K562 (cell line): ENCODE results near the gene NEK2. TPM values are rescaled to one million over a fixed set of nuclear protein-coding genes. Genes with fewer than 3 reads are reported as not detected.
A peak's percentile ranks its signal among the peaks of the same experiment; 100 is the strongest.

ENCODE experiments used
- CBX1 ChIP-seq: sonication (generic); IDR thresholded peaks from 2 replicates; pipeline ENCODE4 v1.6.1; 2016; ENCODE audit warnings: antibody characterized with exemption, low read depth, mild to moderate bottlenecking
- GTF2A2 ChIP-seq: IDR thresholded peaks from 2 replicates; pipeline ENCODE4 v1.6.1; 2016; ENCODE audit warnings: mild to moderate bottlenecking, missing genetic modification characterization, missing compliant biosample characterization
- HDAC1 ChIP-seq, 2 experiments: fragments of 450-650 bp; IDR thresholded peaks; 2 replicates each; pipeline ENCODE4 v1.6.1; 2016 to 2017; ENCODE audit warnings: inconsistent platforms in 1 of 2, mild to moderate bottlenecking in 1 of 2, moderate library complexity in 1 of 2
- HIVEP1 ChIP-seq: fragments of 250-450 bp; sonication (Bioruptor Pico); IDR thresholded peaks from 2 replicates; pipeline ENCODE4 v1.4.0; 2020; ENCODE audit warnings: mild to moderate bottlenecking
- ILF3 ChIP-seq: fragments of 450-650 bp; IDR thresholded peaks from 2 replicates; pipeline ENCODE4 v1.6.1; 2018; ENCODE audit warnings: antibody characterized with exemption, mild to moderate bottlenecking, moderate library complexity, borderline replicate concordance
- KDM1A ChIP-seq, 2 experiments: fragments of 450-650 bp; IDR thresholded peaks; 2 replicates each; pipeline ENCODE4 v1.6.1; 2016; ENCODE audit warnings: mild to moderate bottlenecking in 2 of 2
- MECOM ChIP-seq: fragments of 250-450 bp; sonication (Bioruptor Pico); IDR thresholded peaks from 2 replicates; pipeline ENCODE4 v1.8.0; 2022; ENCODE audit warnings: inconsistent platforms
- MLLT1 ChIP-seq, 2 experiments: fragments of 450-650 bp; IDR thresholded peaks; 2 replicates each; pipeline ENCODE4 v1.6.1; 2016
- NCOA1 ChIP-seq: fragments of 450-650 bp; IDR thresholded peaks from 2 replicates; pipeline ENCODE4 v1.6.1; 2016; ENCODE audit warnings: low read depth
- NCOR1 ChIP-seq: fragments of 450-650 bp; IDR thresholded peaks from 2 replicates; pipeline ENCODE4 v1.6.1; 2016; ENCODE audit warnings: mild to moderate bottlenecking, moderate library complexity
- PHB2 ChIP-seq: fragments of 450-650 bp; IDR thresholded peaks from 2 replicates; pipeline ENCODE4 v1.6.1; 2017; ENCODE audit warnings: low read depth
- PRPF4 ChIP-seq: fragments of 200-400 bp; formaldehyde crosslinking; IDR thresholded peaks from one replicate; pipeline ENCODE4 v1.6.1; 2017; ENCODE audit warnings: low read length, low read depth, mild to moderate bottlenecking; ENCODE audit not compliant: insufficient read depth, poor library complexity, severe bottlenecking
- SLC30A9 ChIP-seq: fragments of 250-450 bp; sonication (Bioruptor Pico); IDR thresholded peaks from 2 replicates; pipeline ENCODE4 v1.8.0; 2022; ENCODE audit warnings: mild to moderate bottlenecking, moderate library complexity
- STAT6 ChIP-seq: sonication (generic); formaldehyde crosslinking; IDR thresholded peaks from 2 replicates; pipeline ENCODE4 v1.8.1; 2023; ENCODE audit warnings: mild to moderate bottlenecking, missing genetic modification reagents
- TRIM28 ChIP-seq: fragments of 450-650 bp; IDR thresholded peaks from 2 replicates; pipeline ENCODE4 v1.6.1; 2017
- XRCC3 ChIP-seq: fragments of 450-650 bp; IDR thresholded peaks from 2 replicates; pipeline ENCODE4 v1.6.1; 2017; ENCODE audit warnings: mild to moderate bottlenecking, moderate library complexity
- ZNF217 ChIP-seq: sonication (generic); formaldehyde crosslinking; IDR thresholded peaks from 2 replicates; pipeline ENCODE4 v1.8.0; 2022; ENCODE audit warnings: mild to moderate bottlenecking, missing genetic modification reagents
- ZNF24 ChIP-seq: fragments of 450-650 bp; IDR thresholded peaks from 2 replicates; pipeline ENCODE4 v1.6.1; 2016
- polyA plus RNA-seq, 8 experiments: library from polyadenylated mRNA; depleted of rRNA in 4 of 8; stranded (reverse) in 5 of 8; unstranded in 3 of 8; fragments of >200 nt; fragmentation: Nextera tagmentation in 2 of 8; fragmentation: Illumina TruSeq in 1 of 8; extraction: Ambion mirVana in 2 of 8; extraction: Trizol in 1 of 8; gene quantifications; 2 replicates each; pipeline versions ENCODE4 v1.2.1 to v1.2.3, GENCODE V29; 2011 to 2014; ENCODE audit warnings: inconsistent platforms in 1 of 8, missing spikeins in 1 of 8
- total RNA-seq, 7 experiments: library from RNA; depleted of rRNA in 6 of 7; stranded (reverse); fragments of >200 nt in 6 of 7; fragmentation: Illumina TruSeq in 2 of 7; extraction: Trizol in 2 of 7; gene quantifications; 2 replicates each; pipeline versions ENCODE4 v1.2.1 to v1.2.3, GENCODE V29; 2011 to 2021; ENCODE audit warnings: low replicate concordance in 1 of 7
- TF ChIP-seq, protein P1 (sequence below), 2 experiments: IDR thresholded peaks; 2 replicates each; pipeline ENCODE4 v1.6.1; 2011; ENCODE audit warnings: borderline replicate concordance in 1 of 2, control low read depth in 1 of 2, low read depth in 1 of 2, low read length in 1 of 2, mild to moderate bottlenecking in 1 of 2, mixed read lengths in 1 of 2, moderate library complexity in 1 of 2; ENCODE audit not compliant: insufficient read depth in 1 of 2, insufficient read length in 1 of 2, poor library complexity in 1 of 2, severe bottlenecking in 1 of 2; ENCODE audit errors: extremely low read depth in 1 of 2
- TF ChIP-seq, protein P2 (sequence below): sonication (generic); formaldehyde crosslinking; IDR thresholded peaks from 2 replicates; pipeline ENCODE4 v1.5.0; 2020; ENCODE audit warnings: missing genetic modification reagents
- TF ChIP-seq, protein P3 (sequence below): sonication (generic); formaldehyde crosslinking; IDR thresholded peaks from 2 replicates; pipeline ENCODE4 v1.8.1; 2022; ENCODE audit warnings: missing genetic modification reagents

The NEK2 gene
- total and polyA plus RNA-seq, 9 of the 15 experiments (the other 6 are each of a cell fraction or from before 2014, with no cell fraction given) = 30.0 to 74.7 (median 66.4) TPM

DNA sequence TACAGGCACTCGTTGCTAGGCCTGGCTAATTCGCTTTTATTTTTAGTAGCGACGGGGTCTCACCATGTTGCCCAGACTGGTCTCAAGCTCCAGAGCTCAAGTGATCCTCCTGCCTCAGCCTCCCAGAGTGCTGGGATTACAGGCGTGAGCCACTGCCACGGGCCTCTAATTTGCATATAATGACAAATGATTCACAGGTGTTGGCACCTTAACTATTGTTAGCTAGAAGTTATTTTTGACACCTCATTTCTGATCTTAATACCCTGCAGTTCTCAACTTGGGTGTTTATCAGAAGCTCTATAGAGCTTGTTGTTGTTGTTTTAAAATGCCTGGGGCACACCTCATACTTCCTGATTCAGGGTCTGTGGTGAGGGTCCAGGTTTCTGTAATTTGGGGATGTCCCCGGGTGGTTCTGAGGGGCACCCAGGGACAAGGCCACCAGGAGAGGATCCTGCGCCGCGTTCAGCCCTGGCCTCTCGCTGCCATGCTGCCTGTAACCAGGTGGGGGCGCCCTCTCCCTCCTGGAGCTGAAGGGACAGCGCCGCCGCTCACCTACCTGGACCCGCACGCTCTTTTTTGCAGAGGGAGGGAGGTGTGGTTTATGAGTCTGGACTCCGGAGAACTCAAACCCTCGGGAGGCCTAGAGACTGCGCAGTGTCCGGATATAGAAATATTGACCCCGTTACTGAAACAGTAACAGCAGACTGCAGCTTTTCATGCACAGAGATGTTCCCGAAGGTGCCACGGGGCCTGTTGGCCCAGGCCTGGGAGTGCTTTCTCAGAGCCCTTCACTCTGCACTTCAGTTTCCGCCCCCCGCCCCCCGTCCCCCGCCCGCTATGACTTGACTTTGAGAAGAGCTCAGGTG, 23.0 kb upstream of the NEK2 start (continued):
- TF ChIP-seq HIVEP1 (CRISPR knock-in tag) = no peak
- no peak for TF ChIP-seq ZNF217 (CRISPR knock-in tag)
- no peak for TF ChIP-seq TRIM28
- TF ChIP-seq, protein P1, sequence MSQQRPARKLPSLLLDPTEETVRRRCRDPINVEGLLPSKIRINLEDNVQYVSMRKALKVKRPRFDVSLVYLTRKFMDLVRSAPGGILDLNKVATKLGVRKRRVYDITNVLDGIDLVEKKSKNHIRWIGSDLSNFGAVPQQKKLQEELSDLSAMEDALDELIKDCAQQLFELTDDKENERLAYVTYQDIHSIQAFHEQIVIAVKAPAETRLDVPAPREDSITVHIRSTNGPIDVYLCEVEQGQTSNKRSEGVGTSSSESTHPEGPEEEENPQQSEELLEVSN (IDR thresholded peaks at IDR 0.05; ENCODE audit: borderline replicate concordance in 1 of 2, extremely low read depth in 1 of 2, insufficient read depth in 1 of 2, insufficient read length in 1 of 2, low read depth in 1 of 2, low read length in 1 of 2, poor library complexity in 1 of 2, severe bottlenecking in 1 of 2) = no peak
- 0 out of 4 replicates have a peak, but pooled peaks of 1 of the 2 experiments have one; percentile 50 for TF ChIP-seq MLLT1 (IDR thresholded peaks at IDR 0.05)
- TF ChIP-seq ILF3 = no peak
- no peak for TF ChIP-seq NCOA1
- TF ChIP-seq, protein P2, sequence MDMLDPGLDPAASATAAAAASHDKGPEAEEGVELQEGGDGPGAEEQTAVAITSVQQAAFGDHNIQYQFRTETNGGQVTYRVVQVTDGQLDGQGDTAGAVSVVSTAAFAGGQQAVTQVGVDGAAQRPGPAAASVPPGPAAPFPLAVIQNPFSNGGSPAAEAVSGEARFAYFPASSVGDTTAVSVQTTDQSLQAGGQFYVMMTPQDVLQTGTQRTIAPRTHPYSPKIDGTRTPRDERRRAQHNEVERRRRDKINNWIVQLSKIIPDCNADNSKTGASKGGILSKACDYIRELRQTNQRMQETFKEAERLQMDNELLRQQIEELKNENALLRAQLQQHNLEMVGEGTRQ (CRISPR knock-in tag) = no peak
- TF ChIP-seq ZNF24 = no peak; the same call in 1 of the 2 replicates
- no peak for TF ChIP-seq PRPF4
- TF ChIP-seq KDM1A (IDR thresholded peaks at IDR 0.05) = no peak
- no peak for TF ChIP-seq HDAC1 (IDR thresholded peaks at IDR 0.05)
- no peak for TF ChIP-seq PHB2
- no peak for TF ChIP-seq CBX1
- TF ChIP-seq XRCC3 = no peak
- TF ChIP-seq, protein P3, sequence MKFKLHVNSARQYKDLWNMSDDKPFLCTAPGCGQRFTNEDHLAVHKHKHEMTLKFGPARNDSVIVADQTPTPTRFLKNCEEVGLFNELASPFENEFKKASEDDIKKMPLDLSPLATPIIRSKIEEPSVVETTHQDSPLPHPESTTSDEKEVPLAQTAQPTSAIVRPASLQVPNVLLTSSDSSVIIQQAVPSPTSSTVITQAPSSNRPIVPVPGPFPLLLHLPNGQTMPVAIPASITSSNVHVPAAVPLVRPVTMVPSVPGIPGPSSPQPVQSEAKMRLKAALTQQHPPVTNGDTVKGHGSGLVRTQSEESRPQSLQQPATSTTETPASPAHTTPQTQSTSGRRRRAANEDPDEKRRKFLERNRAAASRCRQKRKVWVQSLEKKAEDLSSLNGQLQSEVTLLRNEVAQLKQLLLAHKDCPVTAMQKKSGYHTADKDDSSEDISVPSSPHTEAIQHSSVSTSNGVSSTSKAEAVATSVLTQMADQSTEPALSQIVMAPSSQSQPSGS = no peak
- no peak for TF ChIP-seq GTF2A2 (tag)
- TF ChIP-seq NCOR1 = no peak
- no peak; the same call in 1 of the 2 replicates for TF ChIP-seq STAT6 (CRISPR knock-in tag)
- no peak for TF ChIP-seq MECOM (CRISPR knock-in tag)
- TF ChIP-seq SLC30A9 = no peak
